Stimulated activated CD4-positive, alpha-beta T cell treated with anti-CD3 and anti-CD28 coated beads, Interleukin-15, amount 100 ng/mL, for 24 hours (primary cell): ENCODE data around the gene TMTC3.

Experiments used
- DNase-seq: peaks from one replicate; pipeline ENCODE4 v3.0.0-alpha.2; 2020

The TMTC3 gene

DNA sequence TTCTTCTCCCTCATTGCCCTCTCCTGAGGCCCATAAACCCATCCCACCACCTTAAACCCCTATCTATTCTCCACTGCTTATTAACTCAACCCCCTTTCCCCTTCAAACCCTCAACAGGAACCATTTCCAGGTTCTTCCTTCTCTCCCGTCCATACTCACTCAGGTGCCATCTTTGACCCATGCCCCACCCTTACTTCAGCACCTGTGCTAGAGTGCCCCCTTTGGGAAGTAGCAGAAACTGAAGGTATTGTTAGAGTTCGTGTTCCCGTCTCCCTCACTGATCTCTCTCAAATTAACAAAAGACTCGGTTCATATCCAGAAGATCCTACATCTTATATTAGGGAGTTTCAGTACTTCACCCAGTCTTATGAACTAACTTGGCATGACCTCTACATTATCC is 86.6 kb downstream of the TMTC3 start:
- no peak for DNase-seq

GRCh38 chr12:88230271-88230670 is 88.2 kb downstream of the TMTC3 start:
- no peak for DNase-seq

- peak; percentile 43 for DNase-seq
These were observed 93.2 kb downstream of the TMTC3 start for GRCh38 chr12:88235183-88235833.

DNA sequence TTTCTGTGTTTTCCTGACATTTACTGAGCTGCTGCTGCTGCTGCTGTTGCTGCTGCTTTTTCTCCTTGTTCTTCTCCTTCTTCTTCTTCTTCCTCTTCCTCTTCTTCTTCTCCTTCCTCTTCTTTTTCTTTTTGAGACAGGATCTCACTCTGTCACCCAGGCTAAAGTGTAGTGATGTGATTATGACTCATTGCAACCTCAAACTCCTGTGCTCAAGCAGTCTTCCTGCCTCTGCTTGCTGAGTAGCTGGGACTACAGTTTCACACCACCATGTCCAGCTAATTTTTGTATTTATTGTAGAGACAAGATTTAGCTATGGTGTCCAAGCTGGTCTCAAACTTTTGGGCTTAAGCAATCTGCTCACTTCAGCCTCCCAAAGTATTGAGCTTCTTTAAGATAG is 95.8 kb downstream of the TMTC3 start:
- DNase-seq = no peak

GRCh38 chr12:88238406-88238805 is 96.3 kb downstream of the TMTC3 start:
- no peak for DNase-seq

GRCh38 chr12:88241862-88242570 is 99.9 kb downstream of the TMTC3 start:
- peak; percentile 42 for DNase-seq

GRCh38 chr12:88242571-88242925 is 100.4 kb downstream of the TMTC3 start:
- DNase-seq = no peak

DNA sequence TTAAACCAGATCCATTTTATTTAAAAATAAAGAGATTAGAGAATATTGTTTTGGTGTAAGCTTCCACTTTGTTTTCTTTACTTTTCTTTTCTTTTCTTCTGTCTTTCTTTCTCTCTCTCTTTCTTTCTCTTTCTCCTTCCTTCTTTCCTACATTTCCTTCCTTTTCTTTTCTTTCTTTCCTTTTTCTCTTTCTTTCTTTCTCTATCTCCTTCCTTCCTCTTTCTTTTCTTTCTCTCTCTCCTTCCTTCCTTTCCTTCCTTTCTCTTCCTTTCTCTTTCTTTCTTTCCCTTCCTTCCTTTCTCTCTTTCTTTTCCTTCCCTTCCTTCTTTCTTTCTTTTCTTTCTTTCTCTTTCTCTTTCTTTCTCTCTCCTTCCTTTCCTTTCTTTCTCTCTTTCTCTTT is 100.8 kb downstream of the TMTC3 start:
- DNase-seq = no peak

- DNase-seq = no peak
These were observed 101.9 kb downstream of the TMTC3 start for GRCh38 chr12:88243982-88244381.

GRCh38 chr12:88245905-88246304 is 103.8 kb downstream of the TMTC3 start:
- no peak for DNase-seq

GRCh38 chr12:88247241-88247643 is 105.1 kb downstream of the TMTC3 start:
- DNase-seq = no peak

GRCh38 chr12:88248606-88249005 is 106.5 kb downstream of the TMTC3 start:
- DNase-seq = no peak
